ENCODE measurements around the gene SPOCK1. TPM values are rescaled to one million over a fixed set of nuclear protein-coding genes. Genes with fewer than 3 reads are reported as not detected.
"Not testable (repeated sequence)": the region's sequence is repeated elsewhere in the genome, so short reads cannot be mapped to it uniquely, and the experiment has no call there.

SPOCK1 gene
- total RNA-seq, 1 donor, result 231 TPM

- Histone ChIP-seq H3K4me1 (ENCODE audit: insufficient read depth, low read length) (peaks cover 24% of the 10 kb centered on the region), H3K79me2 (ENCODE audit: insufficient read depth, low read length) (peaks cover 27% of the 10 kb centered on the region), H3K9me3 (ENCODE audit: low read depth, low read length) (no peaks in the 10 kb centered on the region), H3K36me3 (ENCODE audit: insufficient read depth, low read length) (no peaks in the 10 kb centered on the region), H4K20me1 (ENCODE audit: insufficient read depth, low read length) (peaks cover 9% of the 10 kb centered on the region), H3K27ac (ENCODE audit: low read depth, low read length) (no peak overlapping the region), H3K4me2 (ENCODE audit: insufficient read depth, low read length) (no peak overlapping the region), H3K4me3 (ENCODE audit: insufficient read depth, low read length) (no peak overlapping the region), H3K27me3 (ENCODE audit: insufficient read depth, low read length) (no peaks in the 10 kb centered on the region), H2AFZ (ENCODE audit: low read length) (no peak overlapping the region)
- DNase-seq (ENCODE audit: insufficient read length, low spot score, missing footprints), result no peak
- TF ChIP-seq CTCF (IDR thresholded peaks at IDR 0.05; ENCODE audit: extremely low read depth, low read depth, low read length), result no peak
These were observed 2.1 kb upstream of the SPOCK1 start for GRCh38 chr5:137501226-137501625.

DNA sequence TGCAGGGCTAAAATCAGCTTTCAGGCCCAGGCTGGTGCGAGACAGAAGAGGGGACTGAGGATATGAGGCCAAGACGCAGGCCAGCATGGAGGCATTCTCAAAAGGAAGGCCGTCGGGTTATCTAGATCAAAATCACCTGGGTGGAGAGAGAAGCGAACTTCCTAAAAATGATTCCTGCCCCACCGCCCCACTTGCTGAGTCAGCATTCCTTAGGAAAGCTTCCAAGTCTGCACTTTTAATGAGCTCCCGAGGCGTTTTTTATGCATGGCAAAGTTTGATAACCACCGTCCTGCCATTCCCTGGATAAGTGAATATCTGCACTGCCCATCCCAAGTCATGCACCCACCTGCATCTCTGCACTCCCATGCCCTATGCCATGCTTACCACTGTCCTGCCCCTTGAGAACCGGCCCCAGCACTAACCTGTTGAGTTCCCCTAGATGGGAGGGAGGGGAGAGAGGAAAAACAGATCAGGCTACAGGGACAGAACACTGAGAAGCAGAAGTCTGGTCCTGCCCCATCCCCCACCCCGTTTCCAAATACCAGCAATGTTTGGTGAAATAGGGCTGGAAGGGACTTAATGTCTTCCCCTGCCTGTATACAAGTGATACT is 1.6 kb upstream of the SPOCK1 start:
- peaks cover 24% of the 10 kb centered on the region for H3K4me1 ChIP-seq (ENCODE audit: insufficient read depth, low read length)
- peaks cover 31% of the 10 kb centered on the region for H3K79me2 ChIP-seq (ENCODE audit: insufficient read depth, low read length)
- no peaks in the 10 kb centered on the region for H3K9me3 ChIP-seq (ENCODE audit: low read depth, low read length)
- H3K4me3 ChIP-seq (ENCODE audit: insufficient read depth, low read length), result no peak overlapping the region
- no peaks in the 10 kb centered on the region for H3K36me3 ChIP-seq (ENCODE audit: insufficient read depth, low read length)
- no peak overlapping the region for H3K4me2 ChIP-seq (ENCODE audit: insufficient read depth, low read length)
- no peak overlapping the region for H3K27ac ChIP-seq (ENCODE audit: low read depth, low read length)
- H4K20me1 ChIP-seq (ENCODE audit: insufficient read depth, low read length), result peaks cover 9% of the 10 kb centered on the region
- TF ChIP-seq CTCF (IDR thresholded peaks at IDR 0.05; ENCODE audit: extremely low read depth, low read depth, low read length), result no peak
- H3K27me3 ChIP-seq (ENCODE audit: insufficient read depth, low read length), result no peaks in the 10 kb centered on the region
- no peak for DNase-seq (ENCODE audit: insufficient read length, low spot score, missing footprints)
- no peak overlapping the region for H2AFZ ChIP-seq (ENCODE audit: low read length)

DNA sequence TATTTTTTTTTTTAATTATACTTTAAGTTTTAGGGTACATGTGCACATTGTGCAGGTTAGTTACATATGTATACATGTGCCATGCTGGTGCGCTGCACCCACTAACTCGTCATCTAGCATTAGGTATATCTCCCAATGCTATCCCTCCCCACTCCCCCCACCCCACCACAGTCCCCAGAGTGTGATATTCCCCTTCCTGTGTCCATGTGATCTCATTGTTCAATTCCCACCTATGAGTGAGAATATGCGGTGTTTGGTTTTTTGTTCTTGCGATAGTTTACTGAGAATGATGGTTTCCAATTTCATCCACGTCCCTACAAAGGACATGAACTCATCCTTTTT is 351 bp upstream of the SPOCK1 start:
- DNase-seq (ENCODE audit: insufficient read length, low spot score, missing footprints); H3K36me3 ChIP-seq (ENCODE audit: insufficient read depth, low read length); H3K4me2 ChIP-seq (ENCODE audit: insufficient read depth, low read length); H3K9me3 ChIP-seq (ENCODE audit: low read depth, low read length); H2AFZ ChIP-seq (ENCODE audit: low read length); H4K20me1 ChIP-seq (ENCODE audit: insufficient read depth, low read length); H3K4me3 ChIP-seq (ENCODE audit: insufficient read depth, low read length); H3K27ac ChIP-seq (ENCODE audit: low read depth, low read length); H3K27me3 ChIP-seq (ENCODE audit: insufficient read depth, low read length): not testable (repeated sequence)
- H3K79me2 ChIP-seq (ENCODE audit: insufficient read depth, low read length), result peaks cover 43% of the 10 kb centered on the region
- peaks cover 24% of the 10 kb centered on the region for H3K4me1 ChIP-seq (ENCODE audit: insufficient read depth, low read length)

GRCh38 chr5:137498301-137498735 is 808 bp downstream of the SPOCK1 start:
- peak; percentile 91 for DNase-seq (ENCODE audit: insufficient read length, low spot score, missing footprints)
- Histone ChIP-seq H3K4me1 (ENCODE audit: insufficient read depth, low read length) (peaks cover 26% of the 10 kb centered on the region), H3K9me3 (ENCODE audit: low read depth, low read length) (no peaks in the 10 kb centered on the region), H3K79me2 (ENCODE audit: insufficient read depth, low read length) (peaks cover 55% of the 10 kb centered on the region), H3K4me3 (ENCODE audit: insufficient read depth, low read length) (peak overlapping the region; percentile 84), H2AFZ (ENCODE audit: low read length) (peak overlapping the region; percentile 80), H3K4me2 (ENCODE audit: insufficient read depth, low read length) (peak overlapping the region; percentile 95), H4K20me1 (ENCODE audit: insufficient read depth, low read length) (peaks cover 9% of the 10 kb centered on the region), H3K36me3 (ENCODE audit: insufficient read depth, low read length) (peaks cover 10% of the 10 kb centered on the region), H3K27ac (ENCODE audit: low read depth, low read length) (peak overlapping the region; percentile 53), H3K27me3 (ENCODE audit: insufficient read depth, low read length) (no peaks in the 10 kb centered on the region)
- no peak for TF ChIP-seq CTCF (IDR thresholded peaks at IDR 0.05; ENCODE audit: extremely low read depth, low read depth, low read length)
